C4-2B (cell line): ENCODE results near the gene SLCO3A1.

Source experiments
- H3K27ac ChIP-seq: fragments of 450-650 bp; 2 replicates; pipeline ENCODE4 v1.5.1; 2017
- ZFX ChIP-seq: fragments of 450-650 bp; IDR thresholded peaks from 2 replicates; pipeline ENCODE4 v1.6.1; 2017
- TF ChIP-seq, protein P1 (sequence below): fragments of 450-650 bp; conservative IDR thresholded peaks from 2 replicates; pipeline ENCODE4 v1.5.1; 2017; ENCODE audit warnings: mild to moderate bottlenecking

Gene SLCO3A1

GRCh38 chr15:92071045-92071634 lies 217.6 kb downstream of the SLCO3A1 start:
- TF ChIP-seq, protein P1, sequence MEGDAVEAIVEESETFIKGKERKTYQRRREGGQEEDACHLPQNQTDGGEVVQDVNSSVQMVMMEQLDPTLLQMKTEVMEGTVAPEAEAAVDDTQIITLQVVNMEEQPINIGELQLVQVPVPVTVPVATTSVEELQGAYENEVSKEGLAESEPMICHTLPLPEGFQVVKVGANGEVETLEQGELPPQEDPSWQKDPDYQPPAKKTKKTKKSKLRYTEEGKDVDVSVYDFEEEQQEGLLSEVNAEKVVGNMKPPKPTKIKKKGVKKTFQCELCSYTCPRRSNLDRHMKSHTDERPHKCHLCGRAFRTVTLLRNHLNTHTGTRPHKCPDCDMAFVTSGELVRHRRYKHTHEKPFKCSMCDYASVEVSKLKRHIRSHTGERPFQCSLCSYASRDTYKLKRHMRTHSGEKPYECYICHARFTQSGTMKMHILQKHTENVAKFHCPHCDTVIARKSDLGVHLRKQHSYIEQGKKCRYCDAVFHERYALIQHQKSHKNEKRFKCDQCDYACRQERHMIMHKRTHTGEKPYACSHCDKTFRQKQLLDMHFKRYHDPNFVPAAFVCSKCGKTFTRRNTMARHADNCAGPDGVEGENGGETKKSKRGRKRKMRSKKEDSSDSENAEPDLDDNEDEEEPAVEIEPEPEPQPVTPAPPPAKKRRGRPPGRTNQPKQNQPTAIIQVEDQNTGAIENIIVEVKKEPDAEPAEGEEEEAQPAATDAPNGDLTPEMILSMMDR: no peak
- no peak for TF ChIP-seq ZFX
- H3K27ac ChIP-seq: no peak overlapping the region

DNA sequence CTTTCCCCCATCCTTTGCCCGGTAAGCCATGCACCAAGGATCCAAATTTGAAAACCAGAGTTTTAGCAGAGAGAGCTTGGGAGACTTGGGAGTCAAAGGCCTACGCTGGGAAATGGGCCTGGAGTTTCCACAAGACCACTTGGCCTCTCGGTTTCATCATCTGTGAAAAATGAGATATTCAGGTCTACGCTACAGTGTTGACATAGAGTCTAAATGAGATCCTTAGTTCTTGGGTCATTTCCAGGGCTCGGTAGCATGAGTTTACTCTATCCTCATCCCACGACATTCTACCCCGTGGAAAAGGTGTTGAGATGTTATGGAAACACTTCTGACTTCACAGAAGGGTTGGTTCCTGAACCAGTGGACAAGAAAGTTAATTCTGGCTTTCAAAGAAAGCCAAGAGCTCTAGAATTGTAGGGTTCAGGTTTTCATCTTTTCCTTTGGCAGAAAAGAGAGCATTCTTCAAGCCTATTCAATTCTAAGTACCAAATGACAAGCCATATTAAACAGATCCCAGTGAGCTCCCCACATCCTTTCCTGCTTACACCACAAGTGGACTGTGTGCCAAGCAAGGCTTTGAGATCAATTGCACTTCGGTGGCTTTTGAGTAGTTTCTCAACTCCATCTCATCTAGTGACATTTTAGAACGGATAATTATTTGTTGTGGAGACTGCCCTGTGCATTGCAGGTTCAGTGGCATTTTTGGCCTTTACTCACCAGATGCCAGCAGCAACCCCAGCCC lies 219.7 kb downstream of the SLCO3A1 start:
- no peak overlapping the region for H3K27ac ChIP-seq
- TF ChIP-seq, protein P1: no peak
- TF ChIP-seq ZFX: no peak

DNA sequence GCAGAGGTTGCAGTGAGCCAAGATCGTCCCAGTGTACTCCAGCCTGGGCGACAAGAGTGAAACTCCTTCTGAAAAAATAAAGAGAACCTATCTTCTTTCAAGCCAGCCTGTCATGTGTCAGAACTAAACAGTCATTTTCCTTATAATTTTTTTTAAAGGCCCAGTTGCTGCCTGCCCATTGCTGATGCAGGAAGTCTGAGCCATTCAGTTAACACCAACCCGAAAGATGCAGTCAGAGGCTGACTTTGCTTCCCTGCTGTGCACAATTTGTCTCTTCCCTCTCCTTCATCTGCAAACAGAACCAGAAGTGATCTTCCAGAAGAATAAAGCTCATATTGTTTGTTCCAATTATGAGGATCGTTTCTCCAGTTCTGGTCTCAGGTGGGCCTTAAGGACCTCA lies 220.6 kb downstream of the SLCO3A1 start:
- no peak for TF ChIP-seq ZFX
- TF ChIP-seq, protein P1: no peak
- no peak overlapping the region for H3K27ac ChIP-seq

- H3K27ac ChIP-seq: no peak overlapping the region
- TF ChIP-seq, protein P1: no peak
- no peak for TF ChIP-seq ZFX
Measured at GRCh38 chr15:92074646-92075045, 221.1 kb downstream of the SLCO3A1 start.

DNA sequence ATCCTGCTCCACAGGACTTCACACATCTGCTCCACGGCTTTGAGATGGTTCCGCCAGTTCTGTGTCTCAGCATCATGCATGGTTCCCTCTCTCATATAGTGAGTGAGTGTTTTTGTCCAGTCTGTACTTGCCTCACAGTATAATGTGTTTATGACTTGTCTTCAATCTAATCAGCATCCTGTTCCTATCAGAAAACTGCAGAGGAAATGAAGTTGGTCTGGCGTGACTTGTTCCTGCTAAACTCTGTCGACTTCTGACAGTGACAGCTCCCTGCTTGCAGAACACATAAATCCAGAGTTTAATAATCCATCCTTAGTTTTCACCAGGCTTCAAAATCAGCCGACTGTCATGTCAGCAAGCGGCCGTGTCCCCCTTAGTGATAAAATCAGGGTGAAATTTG lies 222.3 kb downstream of the SLCO3A1 start:
- no peak overlapping the region for H3K27ac ChIP-seq
- TF ChIP-seq, protein P1: no peak
- TF ChIP-seq ZFX: no peak

DNA sequence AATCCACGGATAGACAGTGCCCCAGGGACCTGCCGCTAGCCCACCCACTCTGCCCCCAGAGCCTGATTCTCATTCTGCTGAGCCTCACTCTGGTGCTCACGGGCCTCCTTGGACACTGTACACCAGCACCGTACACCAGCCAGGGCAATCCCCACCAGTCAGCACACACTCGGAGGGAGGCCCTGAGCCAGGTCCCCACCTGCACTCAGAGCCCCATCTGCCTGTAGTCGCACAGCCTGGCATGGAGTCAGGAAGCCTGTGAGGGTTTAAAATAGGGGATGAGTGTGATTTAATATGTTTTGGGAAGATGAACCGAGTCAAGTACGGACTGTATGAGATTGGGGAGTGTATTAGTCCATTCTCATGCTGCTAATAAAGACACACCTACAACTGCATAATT lies 223.0 kb downstream of the SLCO3A1 start:
- TF ChIP-seq, protein P1: no peak
- TF ChIP-seq ZFX: no peak
- H3K27ac ChIP-seq: no peak overlapping the region

GRCh38 chr15:92077353-92078085 lies 224.0 kb downstream of the SLCO3A1 start:
- no peak overlapping the region for H3K27ac ChIP-seq
- TF ChIP-seq ZFX: no peak
- TF ChIP-seq, protein P1: peak; percentile 86
